SJCRH30 (cell line): ENCODE results near the gene RAN. TPM values are rescaled to one million over a fixed set of nuclear protein-coding genes. Genes with fewer than 3 reads are reported as not detected.
"Not testable (repeated sequence)": the region's sequence is repeated elsewhere in the genome, so short reads cannot be mapped to it uniquely, and the experiment has no call there.

Experiments used
- DNase-seq, 2 experiments: peaks; one replicate each; pipeline ENCODE4 v3.0.0-alpha.2; 2015 to 2020
- H3K27ac ChIP-seq: fragments of 250-450 bp; sonication (Bioruptor Pico); 2 replicates; pipeline ENCODE4 v1.5.1; 2020; ENCODE audit warnings: mild to moderate bottlenecking, moderate library complexity
- H3K27me3 ChIP-seq: fragments of 250-450 bp; sonication (Bioruptor Pico); 2 replicates; pipeline ENCODE4 v1.5.1; 2020; ENCODE audit warnings: mild to moderate bottlenecking, moderate library complexity
- H3K36me3 ChIP-seq: fragments of 250-450 bp; sonication (Bioruptor Pico); 2 replicates; pipeline ENCODE4 v1.5.1; 2020; ENCODE audit warnings: mild to moderate bottlenecking, moderate library complexity
- H3K4me1 ChIP-seq: fragments of 250-450 bp; sonication (Bioruptor Pico); 2 replicates; pipeline ENCODE4 v1.5.1; 2020; ENCODE audit warnings: mild to moderate bottlenecking, moderate library complexity
- H3K4me3 ChIP-seq: fragments of 250-450 bp; sonication (Bioruptor Pico); 2 replicates; pipeline ENCODE4 v1.5.1; 2020; ENCODE audit warnings: mild to moderate bottlenecking, moderate library complexity
- H3K9me3 ChIP-seq: fragments of 250-450 bp; sonication (Bioruptor Pico); replicated peaks from 2 replicates; pipeline ENCODE4 v1.5.1; 2020; ENCODE audit warnings: mild to moderate bottlenecking, moderate library complexity
- total RNA-seq: library from RNA; depleted of rRNA; stranded (reverse); fragments of >200 nt; shearing (Covaris generic); gene quantifications from 2 replicates; pipeline ENCODE4 v1.2.3, GENCODE V29; 2014

Gene RAN
- total RNA-seq, 1 experiment from 2014 or later, result 1,284 TPM

DNA sequence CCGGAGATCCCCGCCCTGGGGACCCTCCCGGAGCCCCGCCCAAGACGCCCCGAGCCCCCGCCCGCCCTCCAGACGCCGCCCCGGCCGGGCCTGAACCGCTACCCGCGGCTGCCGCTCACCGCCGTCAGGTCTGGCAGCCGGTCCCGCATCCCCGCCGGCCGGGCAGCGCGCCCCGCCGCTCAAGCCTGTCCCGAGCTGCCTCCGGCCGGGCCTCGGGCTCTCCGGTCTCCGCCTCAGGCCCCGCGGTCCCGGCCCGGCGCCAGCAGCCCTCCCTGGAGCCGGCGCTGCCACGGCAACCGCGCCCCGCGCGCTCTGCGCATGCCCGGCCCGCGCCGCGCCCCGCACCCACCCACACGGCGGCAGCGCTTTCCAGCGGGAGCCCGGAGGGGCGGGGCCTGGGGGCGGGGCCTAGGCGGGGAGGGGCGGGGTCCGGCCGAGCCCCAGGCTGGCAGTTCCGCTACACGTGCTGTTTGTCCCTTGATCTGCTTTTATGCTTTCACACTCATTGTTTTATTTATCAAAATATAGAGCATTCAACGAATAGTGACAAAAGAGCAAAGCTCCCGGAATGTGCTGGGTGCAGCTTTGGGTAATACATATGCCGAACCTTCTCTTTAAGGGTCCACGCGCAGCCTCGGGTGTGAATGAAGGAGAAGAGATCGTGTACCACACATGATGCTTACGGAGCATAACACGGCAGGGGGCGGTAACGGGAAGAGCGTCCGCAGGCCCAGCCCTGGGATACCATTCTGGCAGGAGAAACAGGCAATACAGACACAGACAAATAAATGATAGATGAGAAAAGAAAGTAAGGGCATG, 32.7 kb upstream of the RAN start, which contains the start of gene STX2:
Gene STX2 (minus strand): TSS at position 300 of the 819 bp plus-strand sequence. CDS start 151 bp downstream, at position 149.
- Histone ChIP-seq H3K4me3 (peak within 1 kb of the TSS; percentile 65), H3K36me3 (no peaks in the 10 kb centered on the region), H3K27ac (no peak within 1 kb of the TSS; the same call in 1 of the 2 replicates), H3K9me3 (no peaks in the 10 kb centered on the region), H3K4me1 (no peaks in the 10 kb centered on the region), H3K27me3 (no peaks in the 10 kb centered on the region)
- DNase-seq, result peak; percentile 74 to 84

DNA sequence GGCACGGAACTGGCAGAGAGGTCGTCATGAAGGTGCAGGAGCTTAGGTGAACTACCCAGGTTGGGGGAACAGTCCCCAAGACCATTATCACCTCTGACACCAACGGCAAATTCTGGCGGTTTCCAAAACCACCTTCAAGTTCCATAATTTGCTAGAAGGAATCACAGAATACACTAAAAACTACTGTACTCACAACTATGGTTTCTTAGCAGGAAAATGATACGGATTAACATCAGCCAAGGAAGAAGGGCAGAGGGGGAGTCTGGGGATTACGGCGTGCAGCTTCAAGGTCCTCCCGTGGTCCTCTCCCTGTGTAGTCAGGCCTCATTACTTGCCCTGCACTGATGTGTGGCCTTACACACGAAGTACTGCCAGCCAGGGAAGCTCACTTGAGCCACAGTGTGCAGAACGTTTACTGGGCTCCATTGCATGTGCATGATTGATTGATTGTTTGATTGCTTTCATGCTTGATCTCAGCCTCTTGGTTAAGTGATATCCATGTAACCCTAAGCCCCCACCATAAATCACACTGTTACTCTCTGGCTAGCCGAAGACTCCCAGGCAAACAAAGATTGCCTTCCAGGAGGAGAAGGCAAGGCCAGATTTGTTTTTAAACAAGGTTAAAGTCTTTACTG, 32.0 kb upstream of the RAN start:
- H3K27me3 ChIP-seq, result no peaks in the 10 kb centered on the region
- peak overlapping the region; percentile 65 for H3K4me3 ChIP-seq
- no peak for DNase-seq
- no peaks in the 10 kb centered on the region for H3K9me3 ChIP-seq
- H3K27ac ChIP-seq, result no peak overlapping the region
- no peaks in the 10 kb centered on the region for H3K4me1 ChIP-seq
- no peaks in the 10 kb centered on the region for H3K36me3 ChIP-seq

DNA sequence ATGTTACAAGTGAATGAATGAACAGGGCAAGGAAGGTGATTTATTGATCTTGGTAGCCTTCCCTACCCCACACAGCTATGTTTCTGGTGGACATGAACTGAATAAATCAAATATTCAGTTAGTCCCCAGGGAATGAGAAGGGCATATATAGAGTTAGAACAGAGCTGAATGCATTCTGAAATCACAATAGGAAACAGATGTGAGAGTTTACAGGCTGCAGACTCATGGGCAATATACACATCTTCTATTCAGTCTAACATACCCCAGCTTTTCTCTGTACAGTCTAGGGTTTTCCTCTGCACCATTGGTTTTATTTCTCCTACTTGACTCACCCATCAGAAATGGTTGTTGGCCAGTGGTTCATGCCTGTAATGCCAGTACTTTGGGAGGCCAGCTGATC, 25.5 kb upstream of the RAN start:
- no peaks in the 10 kb centered on the region for H3K9me3 ChIP-seq
- H3K27ac ChIP-seq, result no peak overlapping the region
- no peak for DNase-seq
- H3K27me3 ChIP-seq, result no peaks in the 10 kb centered on the region
- no peaks in the 10 kb centered on the region for H3K36me3 ChIP-seq
- H3K4me3 ChIP-seq, result no peak overlapping the region
- no peaks in the 10 kb centered on the region for H3K4me1 ChIP-seq

DNA sequence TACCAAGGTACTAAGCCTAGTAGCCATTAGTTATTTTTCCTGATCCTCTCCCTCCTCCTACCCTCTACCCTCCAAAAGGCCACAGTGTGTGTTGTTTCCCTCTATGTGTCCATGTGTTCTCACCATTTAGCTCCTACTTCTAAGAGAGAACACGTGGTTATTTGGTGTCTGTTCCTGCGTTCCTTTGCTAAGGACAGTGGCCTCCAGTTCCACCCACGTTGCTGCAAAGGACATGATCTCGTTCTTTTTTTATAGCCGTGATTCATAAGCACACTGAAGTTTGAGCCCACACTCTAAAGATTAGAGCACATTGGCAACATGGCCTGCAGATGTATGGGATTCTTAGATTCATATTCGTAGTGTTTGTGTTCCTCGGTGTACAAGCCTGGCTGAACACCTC, 24.8 kb upstream of the RAN start:
- H3K4me1 ChIP-seq, result no peaks in the 10 kb centered on the region
- no peaks in the 10 kb centered on the region for H3K27me3 ChIP-seq
- H3K27ac ChIP-seq, result no peak overlapping the region
- no peak for DNase-seq
- no peak overlapping the region for H3K4me3 ChIP-seq
- no peaks in the 10 kb centered on the region for H3K9me3 ChIP-seq
- H3K36me3 ChIP-seq, result no peaks in the 10 kb centered on the region

DNA sequence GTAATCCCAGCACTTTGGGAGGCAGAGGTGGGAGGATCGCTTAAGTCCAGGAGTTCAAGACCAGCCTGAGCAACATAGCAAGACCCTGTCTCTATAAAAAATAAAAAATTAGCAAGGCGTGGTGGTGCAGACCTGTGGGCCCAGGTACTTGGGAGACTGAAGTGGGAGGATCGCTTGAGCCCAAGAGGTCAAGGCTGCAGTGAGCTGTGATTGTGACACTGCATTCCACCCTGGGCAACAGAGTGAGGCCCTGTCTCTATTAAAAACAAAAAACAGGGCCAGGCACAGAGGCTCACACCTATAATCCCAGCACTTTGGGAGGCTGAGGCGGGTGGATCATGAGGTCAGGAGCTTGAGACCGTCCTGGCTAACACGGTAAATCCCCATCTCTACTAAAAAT, 23.8 kb upstream of the RAN start:
- not testable (repeated sequence) for H3K27me3 ChIP-seq

DNA sequence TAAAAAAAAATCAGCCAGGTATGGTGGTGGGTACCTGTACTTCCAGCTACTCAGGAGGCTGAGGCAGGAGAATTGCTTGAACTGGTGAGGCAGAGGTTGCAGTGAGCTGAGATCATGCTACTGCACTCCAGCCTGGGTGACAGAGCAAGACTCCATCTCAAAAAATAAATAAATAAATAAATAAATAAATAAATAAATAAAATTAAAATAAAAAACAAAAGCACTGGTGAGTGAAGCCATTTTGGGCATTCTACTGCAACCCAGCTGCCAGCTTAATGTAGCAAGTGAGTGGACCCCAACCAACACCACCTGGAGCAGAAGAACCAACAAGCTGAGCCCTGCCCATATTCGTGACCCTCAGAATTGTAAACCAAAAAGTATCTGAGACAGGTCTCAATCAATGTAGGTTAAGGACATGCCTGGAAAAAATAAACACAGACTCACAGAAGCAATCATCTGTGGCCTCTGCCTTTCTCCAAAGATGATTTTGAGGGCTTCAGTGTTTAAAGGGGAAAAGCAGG, 23.0 kb upstream of the RAN start:
- H3K27me3 ChIP-seq, H3K27ac ChIP-seq, H3K36me3 ChIP-seq, H3K9me3 ChIP-seq, H3K4me1 ChIP-seq, DNase-seq, H3K4me3 ChIP-seq: not testable (repeated sequence)

More for the DNA sequence above, 23.8 kb upstream of the RAN start:
- not testable (repeated sequence) for H3K36me3 ChIP-seq, DNase-seq, H3K4me3 ChIP-seq, H3K9me3 ChIP-seq, H3K27ac ChIP-seq, H3K4me1 ChIP-seq

DNA sequence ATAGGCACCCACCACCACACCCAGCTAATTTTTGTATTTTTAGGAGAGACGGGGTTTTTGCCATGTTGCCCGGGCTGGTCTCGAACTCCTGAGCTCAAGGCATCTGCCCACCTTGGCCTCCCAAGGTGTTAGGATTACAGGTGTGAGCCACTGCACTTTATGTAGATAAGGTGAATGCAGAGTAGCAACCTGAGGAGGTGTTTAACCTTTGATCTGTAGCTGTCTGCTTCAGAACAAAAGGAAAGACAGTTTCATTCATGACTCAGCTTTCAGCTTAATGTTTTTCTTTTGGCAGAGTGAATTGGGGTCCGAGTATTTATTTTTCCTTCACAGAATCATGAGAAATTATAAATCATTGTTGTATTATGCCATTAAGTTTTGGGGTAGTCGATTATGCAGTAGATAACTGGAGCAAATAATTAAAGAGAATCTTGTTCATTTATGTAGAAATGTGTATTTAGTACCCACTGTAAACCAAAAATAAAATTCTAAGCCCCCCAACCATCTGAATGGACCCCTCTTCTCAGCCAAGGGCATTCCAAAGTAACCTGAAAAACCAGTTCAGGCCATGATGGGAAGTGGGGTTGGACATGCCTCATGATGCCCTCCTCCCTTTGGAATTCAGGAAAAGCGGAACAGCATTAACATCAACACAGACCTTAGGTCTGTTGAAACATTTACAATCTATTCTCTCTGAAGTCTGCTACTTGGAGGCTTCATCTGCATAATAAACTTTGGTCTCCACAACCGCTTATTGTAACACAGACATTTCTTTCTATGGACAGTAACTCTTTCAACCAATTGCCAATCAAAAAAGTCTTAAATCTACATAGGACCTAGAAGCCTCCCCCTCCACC, 22.1 kb upstream of the RAN start:
- no peaks in the 10 kb centered on the region for H3K4me1 ChIP-seq
- H3K27ac ChIP-seq, result no peak overlapping the region
- H3K36me3 ChIP-seq, result no peaks in the 10 kb centered on the region
- DNase-seq, result no peak
- no peak overlapping the region for H3K4me3 ChIP-seq
- no peaks in the 10 kb centered on the region for H3K9me3 ChIP-seq
- H3K27me3 ChIP-seq, result no peaks in the 10 kb centered on the region

DNA sequence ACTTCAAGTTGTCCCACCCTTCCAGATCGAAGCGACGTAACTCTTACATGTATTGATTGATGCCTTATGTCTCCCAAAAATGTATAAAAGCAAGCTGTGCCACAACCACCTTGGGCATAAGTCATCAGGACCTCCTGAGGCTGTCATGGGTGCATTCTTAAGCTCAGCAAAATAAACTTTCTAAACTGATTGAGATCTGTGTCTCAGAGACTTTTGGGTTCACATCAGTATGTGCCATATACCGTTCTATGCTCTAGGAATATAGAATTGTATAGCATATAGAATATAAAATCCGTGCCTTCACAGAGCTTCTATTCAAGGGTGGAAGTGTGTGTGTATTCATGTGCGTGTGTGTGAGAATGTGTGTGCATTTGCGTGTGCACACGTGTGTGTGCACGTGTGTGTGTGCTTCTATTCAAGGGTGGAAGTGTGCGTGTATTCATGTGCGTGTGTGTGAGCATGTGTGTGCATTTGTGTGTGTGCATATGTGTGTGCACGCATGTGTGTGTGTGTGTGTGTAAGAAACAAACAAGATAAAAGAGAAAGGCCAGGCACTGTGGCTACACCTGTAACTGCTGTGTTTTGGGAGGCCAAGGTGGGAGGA, 21.3 kb upstream of the RAN start:
- no peak overlapping the region for H3K4me3 ChIP-seq
- no peaks in the 10 kb centered on the region for H3K27me3 ChIP-seq

DNA sequence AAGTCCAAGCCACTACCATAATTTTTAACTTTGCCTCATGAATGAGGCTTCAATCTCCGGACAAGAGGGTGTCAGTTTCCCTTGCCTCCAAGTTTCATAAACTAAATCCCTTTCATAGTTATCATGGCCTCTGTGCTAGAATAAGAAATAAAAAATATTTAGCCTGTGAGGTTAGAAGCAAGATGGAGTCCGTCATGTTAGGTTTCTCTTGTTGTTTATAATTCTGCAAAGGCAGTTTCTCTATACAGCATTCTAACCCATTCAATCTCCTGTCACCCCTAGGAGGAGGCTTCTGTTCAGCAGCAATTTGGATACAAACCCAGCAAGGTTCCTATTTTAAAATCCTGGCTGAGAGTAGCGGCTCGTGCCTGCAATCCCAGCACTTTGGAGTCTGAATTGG, 15.8 kb upstream of the RAN start:
- Histone ChIP-seq H3K36me3 (no peaks in the 10 kb centered on the region), H3K27ac (no peak overlapping the region), H3K9me3 (no peaks in the 10 kb centered on the region), H3K4me1 (no peaks in the 10 kb centered on the region), H3K4me3 (no peak overlapping the region), H3K27me3 (no peaks in the 10 kb centered on the region)
- no peak for DNase-seq

More for the DNA sequence above, 21.3 kb upstream of the RAN start:
- no peaks in the 10 kb centered on the region for H3K9me3 ChIP-seq
- H3K36me3 ChIP-seq, result no peaks in the 10 kb centered on the region
- no peaks in the 10 kb centered on the region for H3K4me1 ChIP-seq
- no peak for DNase-seq
- H3K27ac ChIP-seq, result no peak overlapping the region

DNA sequence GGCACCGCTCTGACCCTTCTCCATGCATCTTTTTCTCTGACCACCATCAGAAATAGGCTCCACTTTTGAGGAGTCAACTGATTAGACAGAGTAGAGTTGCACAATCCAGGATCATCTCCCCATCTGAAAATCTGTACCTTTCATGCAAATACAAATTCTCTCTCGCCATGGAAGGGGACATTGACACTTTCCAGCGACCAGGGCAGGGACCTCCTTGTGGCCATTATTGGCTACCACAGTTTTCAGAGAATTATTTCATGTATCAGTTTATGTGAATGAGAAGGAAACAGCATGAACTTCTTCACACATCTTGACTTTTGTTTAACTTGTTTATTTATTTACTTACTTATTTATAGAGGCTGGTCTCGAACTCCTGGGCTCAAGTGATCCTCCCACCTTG, 13.8 kb upstream of the RAN start:
- no peak overlapping the region for H3K4me3 ChIP-seq
- H3K36me3 ChIP-seq, result no peaks in the 10 kb centered on the region
- no peak for DNase-seq
- H3K4me1 ChIP-seq, result no peaks in the 10 kb centered on the region
- no peaks in the 10 kb centered on the region for H3K27me3 ChIP-seq
- no peaks in the 10 kb centered on the region for H3K9me3 ChIP-seq
- no peak overlapping the region for H3K27ac ChIP-seq

DNA sequence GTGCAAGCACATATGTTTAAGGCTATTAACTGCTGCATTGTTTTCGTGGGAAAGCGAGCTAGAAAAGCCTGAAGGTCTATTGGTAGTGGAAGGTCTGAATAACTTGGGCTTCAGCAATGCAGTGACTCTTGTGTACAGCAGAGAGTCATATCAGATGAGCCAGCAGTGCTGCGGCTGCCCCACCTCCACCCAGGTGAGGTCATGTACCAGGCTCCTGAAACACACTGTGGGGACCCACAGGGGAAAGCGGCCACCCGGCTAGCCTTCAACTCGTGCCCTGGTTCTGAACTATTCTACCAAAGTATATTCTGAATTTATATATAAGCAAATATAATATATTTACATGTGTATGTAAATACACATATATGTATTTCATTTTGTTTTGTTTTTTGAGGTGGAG, 12.7 kb upstream of the RAN start:
- Histone ChIP-seq H3K9me3 (no peaks in the 10 kb centered on the region), H3K4me1 (no peaks in the 10 kb centered on the region), H3K27ac (no peak overlapping the region), H3K36me3 (no peaks in the 10 kb centered on the region), H3K4me3 (no peak overlapping the region), H3K27me3 (no peaks in the 10 kb centered on the region)
- no peak for DNase-seq

DNA sequence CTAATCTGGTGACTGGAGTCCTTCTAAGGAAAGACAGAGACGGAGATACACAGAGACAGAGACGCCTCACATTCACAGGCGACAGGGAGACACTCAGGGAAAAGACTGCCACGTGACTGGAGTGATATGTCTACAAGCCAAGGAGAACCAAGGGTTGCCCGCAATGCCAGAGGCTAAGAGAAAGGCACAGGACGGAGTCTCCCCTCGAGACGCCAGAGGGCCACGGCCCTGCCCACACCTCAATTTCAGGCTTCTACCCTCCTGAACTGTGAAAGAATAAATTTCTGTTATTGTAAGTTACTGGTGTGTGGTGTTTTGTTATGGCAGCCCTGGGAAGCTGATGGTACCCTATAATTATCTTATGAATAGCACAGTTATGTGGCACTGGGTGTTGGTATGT, 11.6 kb upstream of the RAN start:
- H3K4me3 ChIP-seq, result no peak overlapping the region
- no peak for DNase-seq

DNA sequence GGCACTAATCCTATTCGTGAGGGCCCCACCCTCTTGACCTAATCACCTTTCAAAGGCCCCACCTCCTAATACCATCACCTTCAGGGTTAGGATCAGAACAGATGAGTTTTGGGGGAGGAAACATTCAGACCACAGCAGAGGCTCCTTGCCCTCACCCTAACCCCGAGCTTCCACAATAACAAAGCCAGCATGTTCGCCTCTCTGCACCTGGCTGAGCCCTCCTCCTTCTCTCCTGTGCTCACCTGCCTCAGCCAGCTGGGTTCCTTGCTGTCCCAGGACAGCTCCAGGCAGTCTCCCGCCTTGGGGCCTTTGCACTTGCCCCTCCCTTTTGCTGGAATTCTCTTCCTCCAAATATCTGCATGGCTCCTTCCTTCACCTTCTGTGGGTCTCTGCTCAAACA, 9.7 kb upstream of the RAN start:
- no peak for DNase-seq
- no peaks in the 10 kb centered on the region for H3K36me3 ChIP-seq
- no peaks in the 10 kb centered on the region for H3K9me3 ChIP-seq
- no peaks in the 10 kb centered on the region for H3K4me1 ChIP-seq
- H3K27me3 ChIP-seq, result no peaks in the 10 kb centered on the region
- no peak overlapping the region for H3K27ac ChIP-seq
- no peak overlapping the region for H3K4me3 ChIP-seq

More for the DNA sequence above, 11.6 kb upstream of the RAN start:
- H3K27me3 ChIP-seq, result no peaks in the 10 kb centered on the region
- no peak overlapping the region for H3K27ac ChIP-seq
- H3K9me3 ChIP-seq, result no peaks in the 10 kb centered on the region
- no peaks in the 10 kb centered on the region for H3K36me3 ChIP-seq
- H3K4me1 ChIP-seq, result no peaks in the 10 kb centered on the region

DNA sequence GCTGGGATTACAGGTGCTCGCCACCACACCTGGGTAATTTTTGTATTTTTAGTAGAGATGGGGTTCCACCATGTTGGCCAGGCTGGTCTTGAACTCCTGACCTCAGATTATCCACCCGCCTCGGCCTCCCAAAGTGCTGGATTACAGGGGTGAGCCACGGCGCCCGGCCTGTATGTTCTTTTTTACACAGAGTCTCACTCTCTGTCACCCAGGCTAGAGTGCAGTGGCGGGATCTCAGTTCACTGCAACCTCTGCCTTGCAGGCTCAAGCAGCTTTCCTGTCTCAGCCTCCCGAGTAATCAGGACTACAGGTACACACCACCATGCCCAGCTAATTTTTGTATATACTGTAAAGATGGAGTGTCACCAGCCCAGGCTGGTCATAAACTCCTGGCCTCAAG, 9.1 kb upstream of the RAN start:
- H3K4me1 ChIP-seq, H3K4me3 ChIP-seq, H3K36me3 ChIP-seq, H3K9me3 ChIP-seq, DNase-seq, H3K27me3 ChIP-seq, H3K27ac ChIP-seq: not testable (repeated sequence)
